ENCODE measurements around the gene SLC6A18.

Gene SLC6A18

GRCh38 chr5:1230551-1230950, 5.4 kb downstream of the SLC6A18 start:
- DNase-seq: no peak
- Mint-ChIP-seq H3K4me3 (no peak overlapping the region), H3K36me3 (ENCODE audit: low read depth) (no peaks in the 10 kb centered on the region), H3K4me1 (peaks cover 52% of the 10 kb centered on the region), H3K9me3 (peaks cover 10% of the 10 kb centered on the region), H3K27me3 (ENCODE audit: low read depth, poor library complexity) (peaks cover 10% of the 10 kb centered on the region), H3K27ac (no peak overlapping the region)
- TF ChIP-seq CTCF (IDR thresholded peaks at IDR 0.05): no peak

GRCh38 chr5:1231354-1231905, 6.2 kb downstream of the SLC6A18 start:
- peaks cover 18% of the 10 kb centered on the region for H3K9me3 Mint-ChIP-seq
- no peaks in the 10 kb centered on the region for H3K36me3 Mint-ChIP-seq (ENCODE audit: low read depth)
- peaks cover 7% of the 10 kb centered on the region for H3K27me3 Mint-ChIP-seq (ENCODE audit: low read depth, poor library complexity)
- no peak overlapping the region for H3K27ac Mint-ChIP-seq
- no peak overlapping the region for H3K4me3 Mint-ChIP-seq
- TF ChIP-seq CTCF (IDR thresholded peaks at IDR 0.05): no peak
- peaks cover 43% of the 10 kb centered on the region for H3K4me1 Mint-ChIP-seq
- no peak for DNase-seq

- Mint-ChIP-seq H3K4me3 (no peak overlapping the region), H3K4me1 (peaks cover 30% of the 10 kb centered on the region), H3K36me3 (ENCODE audit: low read depth) (no peaks in the 10 kb centered on the region), H3K27ac (no peak overlapping the region), H3K27me3 (ENCODE audit: low read depth, poor library complexity) (peaks cover 7% of the 10 kb centered on the region), H3K9me3 (peaks cover 24% of the 10 kb centered on the region)
- no peak for TF ChIP-seq CTCF (IDR thresholded peaks at IDR 0.05)
- no peak for DNase-seq
Measured at GRCh38 chr5:1232780-1233179, 7.6 kb downstream of the SLC6A18 start.

GRCh38 chr5:1235379-1235778, 10.2 kb downstream of the SLC6A18 start:
- Mint-ChIP-seq H3K4me1 (peaks cover 4% of the 10 kb centered on the region), H3K27ac (no peak overlapping the region), H3K9me3 (peaks cover 24% of the 10 kb centered on the region), H3K36me3 (ENCODE audit: low read depth) (no peaks in the 10 kb centered on the region), H3K27me3 (ENCODE audit: low read depth, poor library complexity) (peaks cover 4% of the 10 kb centered on the region), H3K4me3 (no peak overlapping the region)
- TF ChIP-seq CTCF (IDR thresholded peaks at IDR 0.05): no peak
- DNase-seq: no peak

GRCh38 chr5:1235838-1236237, 10.7 kb downstream of the SLC6A18 start:
- TF ChIP-seq CTCF (IDR thresholded peaks at IDR 0.05): no peak
- Mint-ChIP-seq H3K36me3 (ENCODE audit: low read depth) (no peaks in the 10 kb centered on the region), H3K4me3 (no peak overlapping the region), H3K27me3 (ENCODE audit: low read depth, poor library complexity) (peaks cover 4% of the 10 kb centered on the region), H3K27ac (no peak overlapping the region), H3K9me3 (peaks cover 24% of the 10 kb centered on the region), H3K4me1 (peaks cover 4% of the 10 kb centered on the region)
- DNase-seq: no peak

- no peak for TF ChIP-seq CTCF (IDR thresholded peaks at IDR 0.05)
- Mint-ChIP-seq H3K9me3 (peaks cover 23% of the 10 kb centered on the region), H3K4me3 (no peak overlapping the region), H3K27me3 (ENCODE audit: low read depth, poor library complexity) (peaks cover 4% of the 10 kb centered on the region), H3K36me3 (ENCODE audit: low read depth) (no peaks in the 10 kb centered on the region), H3K4me1 (peaks cover 30% of the 10 kb centered on the region), H3K27ac (no peak overlapping the region)
- no peak for DNase-seq
Measured at GRCh38 chr5:1239505-1240251, 14.5 kb downstream of the SLC6A18 start.

All from nephron progenitor cell (in vitro differentiated cells).